IPS-18c (cell line): ENCODE results near the gene IMP3.

Source experiments
- H3K4me3 ChIP-seq: 2 replicates; pipeline ENCODE4 v1.7.0; 2013; ENCODE audit warnings: low read depth, mild to moderate bottlenecking, low read length, moderate library complexity; ENCODE audit not compliant: insufficient read depth
- H3K9me3 ChIP-seq: one replicate; pipeline ENCODE4 v1.6.1; 2013; ENCODE audit warnings: mild to moderate bottlenecking, low read length, moderate library complexity; ENCODE audit not compliant: control insufficient read depth, insufficient read depth

IMP3 gene

GRCh38 chr15:75675579-75676404 lies 35.8 kb upstream of the IMP3 start:
- Histone ChIP-seq H3K4me3 (no peak overlapping the region), H3K9me3 (no peaks in the 10 kb centered on the region)

- H3K9me3 ChIP-seq: no peaks in the 10 kb centered on the region
- H3K4me3 ChIP-seq: no peak overlapping the region
Observed at GRCh38 chr15:75674366-75674765, 34.3 kb upstream of the IMP3 start.

- H3K4me3 ChIP-seq: no peak overlapping the region
- no peaks in the 10 kb centered on the region for H3K9me3 ChIP-seq
Observed at GRCh38 chr15:75673426-75674235, 33.6 kb upstream of the IMP3 start.

GRCh38 chr15:75672646-75673425 lies 32.8 kb upstream of the IMP3 start:
- no peaks in the 10 kb centered on the region for H3K9me3 ChIP-seq
- H3K4me3 ChIP-seq: no peak overlapping the region

GRCh38 chr15:75671730-75672602 lies 31.9 kb upstream of the IMP3 start:
- no peak overlapping the region for H3K4me3 ChIP-seq
- H3K9me3 ChIP-seq: no peaks in the 10 kb centered on the region

DNA sequence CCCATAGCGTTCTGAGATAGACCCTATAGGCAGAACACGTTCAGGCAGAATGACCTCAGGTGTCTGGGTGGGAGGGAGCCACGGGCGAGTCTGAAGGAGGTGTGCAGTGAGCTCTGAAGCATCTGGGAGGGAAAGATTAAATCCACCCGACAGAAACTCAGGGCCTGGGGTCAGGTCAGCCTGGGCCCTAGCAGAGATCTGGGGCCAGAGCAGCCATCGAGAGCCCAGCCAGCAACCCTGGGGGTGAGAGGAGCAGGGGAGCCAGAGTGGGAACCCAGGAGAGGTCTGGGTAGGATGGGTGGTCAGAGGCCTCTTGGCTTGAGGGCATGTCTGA lies 29.8 kb upstream of the IMP3 start:
- no peak overlapping the region for H3K4me3 ChIP-seq

DNA sequence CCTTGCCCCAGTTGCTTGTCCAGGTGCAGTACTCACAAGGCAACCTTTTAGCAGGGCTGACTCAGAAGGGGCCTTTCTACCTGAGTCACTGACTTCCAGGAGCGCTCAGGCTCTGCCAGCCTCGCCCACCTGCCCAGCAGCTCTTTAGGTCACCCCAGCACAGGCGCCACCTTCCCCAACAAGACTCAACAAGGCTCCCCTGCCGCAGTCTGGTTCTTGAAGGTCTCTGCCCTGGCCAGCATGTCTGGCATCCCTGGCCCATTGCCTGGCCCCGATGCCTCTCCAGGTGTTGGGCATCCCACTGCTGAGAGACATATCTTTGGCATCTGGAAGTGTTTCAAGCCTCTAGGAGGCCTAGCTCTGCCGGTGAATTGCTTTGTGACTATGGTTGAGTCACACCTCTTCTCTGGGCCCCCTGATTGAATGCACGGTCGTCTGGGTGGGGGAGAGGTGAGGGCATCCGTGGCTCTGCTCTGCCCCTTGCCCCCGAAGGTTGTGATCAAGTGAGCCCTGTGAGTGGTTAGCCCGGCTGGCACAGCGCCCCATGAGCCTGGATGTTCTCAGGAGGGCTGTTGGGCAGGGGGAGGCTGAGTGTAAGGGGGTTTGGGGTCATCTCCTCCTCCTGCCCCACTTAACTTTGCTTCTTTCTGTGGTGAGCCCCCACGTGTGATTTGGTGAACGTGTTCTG lies 29.3 kb upstream of the IMP3 start:
- no peaks in the 10 kb centered on the region for H3K9me3 ChIP-seq
- H3K4me3 ChIP-seq: no peak overlapping the region

More for the DNA sequence above, 29.8 kb upstream of the IMP3 start:
- H3K9me3 ChIP-seq: no peaks in the 10 kb centered on the region

- no peak overlapping the region for H3K4me3 ChIP-seq
- H3K9me3 ChIP-seq: no peaks in the 10 kb centered on the region
Observed at GRCh38 chr15:75666823-75667501, 26.9 kb upstream of the IMP3 start.

GRCh38 chr15:75663931-75664421 lies 24.0 kb upstream of the IMP3 start:
- no peaks in the 10 kb centered on the region for H3K9me3 ChIP-seq

DNA sequence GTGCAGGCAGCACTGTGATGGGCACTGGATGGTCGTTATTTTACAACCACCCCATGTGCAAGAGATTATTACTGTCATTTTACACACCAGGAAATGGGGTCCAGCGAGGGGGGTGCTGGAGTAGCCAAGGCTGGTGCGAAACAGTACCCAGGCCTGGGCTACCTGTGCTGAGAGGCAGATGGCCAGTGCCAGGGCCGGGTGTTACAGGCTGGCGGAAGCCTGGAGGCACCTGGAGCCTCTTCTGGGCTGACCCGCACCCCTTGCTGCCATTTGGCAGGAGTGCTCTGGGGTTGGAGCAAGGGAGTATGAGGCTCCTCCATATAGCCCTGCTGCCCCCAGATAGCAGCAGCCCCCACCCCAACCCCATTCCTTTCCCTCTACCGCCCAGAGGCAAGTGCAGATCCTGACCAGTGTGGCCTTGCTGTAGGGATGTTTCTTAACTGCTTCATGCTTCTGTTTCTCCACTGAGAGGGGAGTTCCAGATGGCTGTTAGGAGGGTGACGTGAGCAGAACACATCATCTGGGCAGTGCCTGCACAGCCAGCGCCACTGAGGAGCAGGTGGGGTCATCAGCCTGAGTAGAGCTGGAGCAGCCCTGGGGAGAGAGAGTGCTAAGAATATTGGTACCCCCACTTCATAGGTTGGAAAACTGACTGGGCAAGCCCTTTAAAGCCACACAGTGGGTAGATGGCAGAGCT lies 22.9 kb upstream of the IMP3 start:
- H3K9me3 ChIP-seq: no peaks in the 10 kb centered on the region

More at GRCh38 chr15:75663931-75664421, 24.0 kb upstream of the IMP3 start:
- H3K4me3 ChIP-seq: no peak overlapping the region

GRCh38 chr15:75661756-75662140 lies 21.7 kb upstream of the IMP3 start:
- no peak overlapping the region for H3K4me3 ChIP-seq

More for the DNA sequence above, 22.9 kb upstream of the IMP3 start:
- H3K4me3 ChIP-seq: no peak overlapping the region

GRCh38 chr15:75661100-75661755 lies 21.2 kb upstream of the IMP3 start:
- Histone ChIP-seq H3K4me3 (no peak overlapping the region), H3K9me3 (no peaks in the 10 kb centered on the region)

More at GRCh38 chr15:75661756-75662140, 21.7 kb upstream of the IMP3 start:
- H3K9me3 ChIP-seq: no peaks in the 10 kb centered on the region

DNA sequence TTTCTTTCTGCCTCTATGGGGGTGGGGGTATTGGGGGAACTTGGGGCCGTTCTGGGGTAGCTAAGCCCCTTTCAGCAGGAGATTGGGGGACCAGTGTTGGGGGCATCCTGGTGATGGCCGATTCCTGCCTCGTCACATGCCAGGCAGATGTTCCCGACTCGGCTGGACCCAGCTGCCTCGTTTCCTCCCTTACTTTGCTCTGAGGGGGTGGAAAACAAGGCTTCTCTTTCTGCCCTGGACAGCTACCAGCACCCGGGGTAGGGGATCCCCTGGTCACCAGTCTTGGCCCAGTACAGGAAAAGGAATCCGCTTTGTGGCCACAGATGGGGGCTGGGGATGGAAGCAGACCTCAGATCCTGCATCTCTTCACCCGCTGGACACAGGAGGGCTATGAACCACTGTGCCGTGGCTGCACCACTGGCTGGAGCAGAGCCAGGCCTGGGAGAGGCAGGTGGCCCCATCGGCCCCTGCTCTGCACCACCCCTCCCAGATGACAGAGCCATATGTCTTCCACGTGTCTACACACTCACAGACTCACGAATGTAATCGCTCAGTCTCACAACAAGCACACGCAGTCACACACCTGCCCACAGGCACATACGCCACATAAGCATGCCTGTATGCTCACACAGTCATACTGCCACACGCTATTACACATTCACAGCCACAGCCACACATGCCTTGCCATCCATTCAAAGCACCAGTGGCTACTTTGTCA lies 20.1 kb upstream of the IMP3 start:
- no peaks in the 10 kb centered on the region for H3K9me3 ChIP-seq
- no peak overlapping the region for H3K4me3 ChIP-seq

DNA sequence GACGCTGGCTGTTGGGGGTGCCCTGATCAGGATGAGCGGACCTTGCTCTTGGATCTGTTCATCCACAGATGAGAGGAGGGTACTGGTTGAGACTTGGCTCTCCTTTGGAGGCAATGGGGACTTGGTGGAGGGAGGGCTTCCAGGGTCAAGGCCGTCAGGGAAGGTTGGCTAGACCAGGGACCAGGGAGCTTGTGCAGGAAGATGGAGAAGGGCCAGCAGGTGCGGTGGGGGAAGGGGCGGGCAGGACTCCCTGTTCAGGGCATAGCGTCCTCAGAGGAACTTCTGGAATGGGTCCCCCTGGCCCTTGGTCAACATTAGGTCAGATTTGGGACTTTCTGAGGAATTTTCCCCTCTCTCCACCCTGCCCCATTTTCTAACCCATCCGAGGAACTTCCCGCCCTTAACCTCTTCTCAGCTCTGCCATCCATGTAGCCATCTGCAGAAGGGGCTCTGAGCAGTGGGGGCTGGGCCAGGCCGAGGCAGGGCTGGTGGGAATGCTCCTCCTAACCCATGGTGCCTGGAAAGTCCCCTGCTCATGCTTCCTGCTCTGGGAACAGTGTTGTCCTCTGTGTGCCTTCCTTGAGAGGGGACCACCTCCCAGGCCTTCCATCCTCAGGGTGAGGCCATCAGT lies 19.2 kb upstream of the IMP3 start:
- H3K4me3 ChIP-seq: no peak overlapping the region
- H3K9me3 ChIP-seq: no peaks in the 10 kb centered on the region
